Vagina (tissue), 2 donors: ENCODE measurements around the gene TBL1XR1.

Experiments used
- POLR2A ChIP-seq, 2 donors: fragments of 450-650 bp; IDR thresholded peaks; one replicate each; pipeline ENCODE4 v1.6.1; 2017; ENCODE audit warnings: antibody characterized with exemption in 2 of 2, mild to moderate bottlenecking in 2 of 2, moderate library complexity in 2 of 2
- TF ChIP-seq, protein P1 (sequence below), 3 experiments: fragments of 450-650 bp in 2 of 3; fragments of 200-600 bp in 1 of 3; sonication (generic) in 1 of 3; IDR thresholded peaks; one replicate each; pipeline ENCODE4 v1.5.1; 2017 to 2019; ENCODE audit warnings: antibody characterized with exemption in 3 of 3, mild to moderate bottlenecking in 2 of 3, moderate library complexity in 2 of 3

DNA sequence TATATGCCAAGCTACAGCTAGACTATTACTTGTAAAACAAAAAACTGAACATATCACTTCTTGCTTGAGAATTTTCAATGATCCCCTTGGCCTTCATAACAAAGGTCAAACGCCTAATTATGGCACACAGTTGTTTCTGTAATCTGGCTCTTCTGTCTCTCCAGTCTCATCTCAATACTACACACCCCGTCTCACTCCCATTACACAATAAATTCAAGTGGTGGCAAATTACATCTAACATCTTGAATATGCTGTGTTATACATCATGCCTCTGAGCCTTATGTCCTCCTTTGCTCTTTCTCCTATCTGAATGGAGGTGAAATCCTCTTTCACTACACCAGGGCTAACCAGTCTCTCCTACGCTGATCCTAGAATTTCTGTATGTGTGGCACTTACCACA, 140.4 kb downstream of the TBL1XR1 start:
- TF ChIP-seq, protein P1, sequence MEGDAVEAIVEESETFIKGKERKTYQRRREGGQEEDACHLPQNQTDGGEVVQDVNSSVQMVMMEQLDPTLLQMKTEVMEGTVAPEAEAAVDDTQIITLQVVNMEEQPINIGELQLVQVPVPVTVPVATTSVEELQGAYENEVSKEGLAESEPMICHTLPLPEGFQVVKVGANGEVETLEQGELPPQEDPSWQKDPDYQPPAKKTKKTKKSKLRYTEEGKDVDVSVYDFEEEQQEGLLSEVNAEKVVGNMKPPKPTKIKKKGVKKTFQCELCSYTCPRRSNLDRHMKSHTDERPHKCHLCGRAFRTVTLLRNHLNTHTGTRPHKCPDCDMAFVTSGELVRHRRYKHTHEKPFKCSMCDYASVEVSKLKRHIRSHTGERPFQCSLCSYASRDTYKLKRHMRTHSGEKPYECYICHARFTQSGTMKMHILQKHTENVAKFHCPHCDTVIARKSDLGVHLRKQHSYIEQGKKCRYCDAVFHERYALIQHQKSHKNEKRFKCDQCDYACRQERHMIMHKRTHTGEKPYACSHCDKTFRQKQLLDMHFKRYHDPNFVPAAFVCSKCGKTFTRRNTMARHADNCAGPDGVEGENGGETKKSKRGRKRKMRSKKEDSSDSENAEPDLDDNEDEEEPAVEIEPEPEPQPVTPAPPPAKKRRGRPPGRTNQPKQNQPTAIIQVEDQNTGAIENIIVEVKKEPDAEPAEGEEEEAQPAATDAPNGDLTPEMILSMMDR (IDR thresholded peaks at IDR 0.05) = no peak
- TF ChIP-seq POLR2A (IDR thresholded peaks at IDR 0.05) = no peak
